ENCODE results near the gene HAGHL. TPM values are rescaled to one million over a fixed set of nuclear protein-coding genes. Genes with fewer than 3 reads are reported as not detected.
"Not testable (repeated sequence)": the region's sequence is repeated elsewhere in the genome, so short reads cannot be mapped to it uniquely, and the experiment has no call there.

Gene HAGHL
- total RNA-seq, 2 donors from 2014 or later: 22.2 to 24.5 TPM

GRCh38 chr16:684961-685696 lies 41.8 kb upstream of the HAGHL start:
- H3K9me3 Mint-ChIP-seq: no peaks in the 10 kb centered on the region
- ATAC-seq (no peak), DNase-seq (ENCODE audit: low spot score in 2 of 2) (peak in 1 of 2 donors; percentile 58)
- H3K27ac Mint-ChIP-seq: peak overlapping the region in 1 of 2 donors; percentile 4
- peaks cover 5 to 22% of the 10 kb centered on the region in 2 donors for H3K36me3 Mint-ChIP-seq

GRCh38 chr16:685967-686366 lies 40.9 kb upstream of the HAGHL start:
- DNase-seq (ENCODE audit: low spot score in 2 of 2) (peak in 1 of 2 donors; percentile 56), ATAC-seq (no peak)
- H3K9me3 Mint-ChIP-seq: no peaks in the 10 kb centered on the region
- peak overlapping the region in 1 of 2 donors; percentile 4 for H3K27ac Mint-ChIP-seq
- peaks cover 5 to 22% of the 10 kb centered on the region in 2 donors for H3K36me3 Mint-ChIP-seq

GRCh38 chr16:686459-687260 lies 40.2 kb upstream of the HAGHL start:
- peak overlapping the region in 1 of 2 donors; percentile 4 for H3K27ac Mint-ChIP-seq
- ATAC-seq (no peak), DNase-seq (ENCODE audit: low spot score in 2 of 2) (peak in 1 of 2 donors; percentile 56)
- no peaks in the 10 kb centered on the region for H3K9me3 Mint-ChIP-seq
- H3K36me3 Mint-ChIP-seq: peaks cover 5 to 19% of the 10 kb centered on the region in 2 donors

GRCh38 chr16:687499-687898 lies 39.4 kb upstream of the HAGHL start:
- H3K36me3 Mint-ChIP-seq: peaks cover 3 to 11% of the 10 kb centered on the region in 2 donors
- DNase-seq (ENCODE audit: low spot score in 2 of 2) (no peak), ATAC-seq (no peak)
- no peak overlapping the region for H3K27ac Mint-ChIP-seq
- H3K9me3 Mint-ChIP-seq: no peaks in the 10 kb centered on the region

- ATAC-seq: peak in 1 of 2 donors; percentile 2
- H3K9me3 Mint-ChIP-seq: no peaks in the 10 kb centered on the region
- peaks cover 0 to 6% of the 10 kb centered on the region in 2 donors for H3K36me3 Mint-ChIP-seq
- peak in 1 of 2 donors; percentile 56 for DNase-seq (ENCODE audit: low spot score in 2 of 2)
- peak overlapping the region; percentile 95 for H3K27ac Mint-ChIP-seq
Observed at GRCh38 chr16:689175-689897, 37.6 kb upstream of the HAGHL start.

GRCh38 chr16:691242-691641 lies 35.7 kb upstream of the HAGHL start:
- H3K36me3 Mint-ChIP-seq; ATAC-seq; H3K9me3 Mint-ChIP-seq; DNase-seq (ENCODE audit: low spot score in 2 of 2): not testable (repeated sequence)
- peak overlapping the region in 1 of 2 donors; percentile 95 for H3K27ac Mint-ChIP-seq

- Mint-ChIP-seq H3K36me3 (peaks cover 0 to 5% of the 10 kb centered on the region in 2 donors), H3K27ac (peak overlapping the region in 1 of 2 donors; percentile 95), H3K9me3 (no peaks in the 10 kb centered on the region)
- no peak for DNase-seq (ENCODE audit: low spot score in 2 of 2)
- no peak for ATAC-seq
Observed at GRCh38 chr16:692356-693108, 34.4 kb upstream of the HAGHL start.

GRCh38 chr16:693364-693763 lies 33.5 kb upstream of the HAGHL start:
- H3K36me3 Mint-ChIP-seq: peaks cover 0 to 5% of the 10 kb centered on the region in 2 donors
- DNase-seq (ENCODE audit: low spot score in 2 of 2): no peak
- H3K27ac Mint-ChIP-seq: no peak overlapping the region
- no peak for ATAC-seq
- H3K9me3 Mint-ChIP-seq: no peaks in the 10 kb centered on the region

- ATAC-seq: no peak
- no peak overlapping the region for H3K27ac Mint-ChIP-seq
- no peak for DNase-seq (ENCODE audit: low spot score in 2 of 2)
- H3K9me3 Mint-ChIP-seq: no peaks in the 10 kb centered on the region
- H3K36me3 Mint-ChIP-seq: peaks cover 0 to 5% of the 10 kb centered on the region in 2 donors
Observed at GRCh38 chr16:693766-694165, 33.1 kb upstream of the HAGHL start.

- Mint-ChIP-seq H3K27ac (no peak overlapping the region), H3K36me3 (peaks cover 0 to 5% of the 10 kb centered on the region in 2 donors), H3K9me3 (no peaks in the 10 kb centered on the region)
- DNase-seq (ENCODE audit: low spot score in 2 of 2) (no peak), ATAC-seq (no peak)
Observed at GRCh38 chr16:694187-694862, 32.6 kb upstream of the HAGHL start.

GRCh38 chr16:694863-695354 lies 32.0 kb upstream of the HAGHL start:
- DNase-seq (ENCODE audit: low spot score in 2 of 2): no peak
- ATAC-seq: peak in 1 of 2 donors; percentile 2
- Mint-ChIP-seq H3K9me3 (no peaks in the 10 kb centered on the region), H3K27ac (no peak overlapping the region), H3K36me3 (peaks cover 0 to 5% of the 10 kb centered on the region in 2 donors)

- no peaks in the 10 kb centered on the region for H3K9me3 Mint-ChIP-seq
- DNase-seq (ENCODE audit: low spot score in 2 of 2): peak; percentile 82 to 83
- peak overlapping the region in 1 of 2 donors; percentile 22 for H3K27ac Mint-ChIP-seq
- H3K36me3 Mint-ChIP-seq: peaks cover 0 to 5% of the 10 kb centered on the region in 2 donors
- ATAC-seq: peak; percentile 82 to 85
Observed at GRCh38 chr16:695355-696089, 31.4 kb upstream of the HAGHL start.

GRCh38 chr16:698911-699671 lies 27.8 kb upstream of the HAGHL start:
- DNase-seq (ENCODE audit: low spot score in 2 of 2) (no peak), ATAC-seq (no peak)
- H3K36me3 Mint-ChIP-seq: peaks cover 0 to 5% of the 10 kb centered on the region in 2 donors
- no peaks in the 10 kb centered on the region for H3K9me3 Mint-ChIP-seq
- no peak overlapping the region for H3K27ac Mint-ChIP-seq

Measured in activated naive CD4-positive, alpha-beta T cell treated with anti-CD3 and anti-CD28 coated beads, Interleukin-2, amount 50 U/mL, for 72 hours (primary cell).